Measurements from ENCODE around the gene TCEAL6.
A peak's percentile ranks its signal among the peaks of the same experiment; 100 is the strongest.
"Not testable (repeated sequence)": the region's sequence is repeated elsewhere in the genome, so short reads cannot be mapped to it uniquely, and the experiment has no call there.

TCEAL6 gene

GRCh38 chrX:102142274-102142673, at the start of gene TCEAL6:
TCEAL6 (minus strand) TSS chrX:102142481.
- not testable (repeated sequence) for DNase-seq

- DNase-seq: no peak
These were observed 43.9 kb upstream of the TCEAL6 start for GRCh38 chrX:102185967-102186720.

- peak; percentile 52 for DNase-seq
These were observed 13.5 kb upstream of the TCEAL6 start, which contains the start of gene BEX5 for GRCh38 chrX:102155806-102156179. BEX5 (minus strand) TSS chrX:102155977; CDS start chrX:102154265, 1,712 bp downstream.

- no peak for DNase-seq
These were observed 12.9 kb upstream of the TCEAL6 start for GRCh38 chrX:102154900-102155805.

GRCh38 chrX:102154218-102154860, 12.1 kb upstream of the TCEAL6 start:
- no peak for DNase-seq

- DNase-seq: not testable (repeated sequence)
These were observed 650 bp downstream of the TCEAL6 start for GRCh38 chrX:102141631-102142030.

- not testable (repeated sequence) for DNase-seq
These were observed 1.4 kb downstream of the TCEAL6 start for GRCh38 chrX:102140876-102141275.

- DNase-seq: no peak
These were observed 4.2 kb downstream of the TCEAL6 start for GRCh38 chrX:102138064-102138463.

GRCh38 chrX:102129473-102129872, 12.8 kb downstream of the TCEAL6 start:
- DNase-seq: peak; percentile 0

- DNase-seq: no peak
These were observed 15.4 kb downstream of the TCEAL6 start for GRCh38 chrX:102126863-102127262.

- DNase-seq: not testable (repeated sequence)
These were observed 16.0 kb downstream of the TCEAL6 start for GRCh38 chrX:102126080-102126818.

- DNase-seq: peak; percentile 2
These were observed 16.8 kb downstream of the TCEAL6 start, which contains the start of gene TCEAL2 for GRCh38 chrX:102125436-102125835. TCEAL2 (plus strand) TSS chrX:102125679; CDS start chrX:102126831, 1,152 bp downstream.

GRCh38 chrX:102125014-102125413, 17.3 kb downstream of the TCEAL6 start:
- DNase-seq: not testable (repeated sequence)

GRCh38 chrX:102115748-102116147, 26.5 kb downstream of the TCEAL6 start:
- no peak for DNase-seq

- no peak for DNase-seq
These were observed 28.9 kb downstream of the TCEAL6 start for GRCh38 chrX:102113367-102113766.

Measured in fibroblast of skin of right biceps (primary cell).